AG04449 (cell line): ENCODE data around the gene ULK4.

Experiments
- CTCF ChIA-PET: fragments of 350-600 bp; formaldehyde crosslinking; extraction: SDS; loops from one replicate; lab custom pipeline; 2021; ENCODE audit warnings: antibody characterized with exemption; lab: Yijun Ruan, JAX
- POLR2A ChIA-PET: fragments of 400-600, 350-600 bp; formaldehyde crosslinking; extraction: SDS; loops from one replicate; lab custom pipeline; 2020; ENCODE audit warnings: antibody characterized with exemption, inconsistent platforms; lab: Yijun Ruan, JAX
- DNase-seq: peaks from one replicate; pipeline ENCODE4 v3.0.0-alpha.2; 2010; ENCODE audit warnings: low read depth, low spot score
- H3K4me3 ChIP-seq: 2 replicates; pipeline ENCODE4 v1.5.1; 2011; ENCODE audit warnings: low read depth, mild to moderate bottlenecking, control low read depth, low read length
- CTCF ChIP-seq: IDR thresholded peaks from one replicate; pipeline ENCODE4 v1.5.1; 2011; ENCODE audit warnings: mild to moderate bottlenecking, moderate library complexity, low read length, control low read depth, inconsistent platforms; ENCODE audit not compliant: insufficient read depth; ENCODE audit errors: missing control alignments

Gene ULK4

DNA sequence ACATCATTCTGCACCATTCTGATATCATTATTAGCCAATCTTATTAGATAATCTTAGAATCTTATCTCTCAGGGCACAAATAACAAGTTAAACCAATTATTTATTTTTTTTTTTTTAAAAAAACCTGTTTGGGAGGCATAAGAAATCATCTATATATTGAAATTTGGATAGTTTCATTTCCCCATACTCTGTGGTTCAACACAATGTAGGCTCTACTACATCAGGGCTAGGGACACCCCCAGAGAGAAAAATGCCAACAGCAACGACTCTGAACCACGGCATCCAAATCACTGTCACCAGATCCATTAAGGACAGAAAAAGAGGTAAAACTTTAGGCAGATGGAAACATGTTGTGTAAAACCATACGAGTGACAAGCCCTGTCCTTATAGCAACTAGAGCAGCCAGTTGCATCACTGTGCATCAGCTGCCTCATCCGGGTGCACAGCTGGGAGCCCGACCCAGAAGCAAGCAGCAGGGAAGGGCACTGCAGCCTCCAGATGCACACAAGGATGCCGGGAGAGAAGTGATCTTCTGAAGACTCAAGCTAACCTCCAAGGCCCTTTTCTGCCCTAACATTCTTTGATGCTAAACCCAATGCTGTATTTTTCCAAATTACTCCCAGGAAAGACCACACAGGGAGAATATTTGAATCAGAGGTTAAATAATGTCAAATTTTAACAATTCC, 381.5 kb downstream of the ULK4 start:
- no peak for TF ChIP-seq CTCF
- CTCF ChIA-PET: interaction anchor here (0.7 kb wide), 1 partner anchor 12 kb away, joined by 3 read pairs; no protein-coding TSS in a partner anchor
- POLR2A ChIA-PET: interaction anchor here (0.8 to 1.2 kb wide), 2 partner anchors 102 to 381 kb away, joined by 3 to 5 read pairs; partner anchors contain the start of gene CTNNB1
- no peak for DNase-seq
- no peak overlapping the region for H3K4me3 ChIP-seq

DNA sequence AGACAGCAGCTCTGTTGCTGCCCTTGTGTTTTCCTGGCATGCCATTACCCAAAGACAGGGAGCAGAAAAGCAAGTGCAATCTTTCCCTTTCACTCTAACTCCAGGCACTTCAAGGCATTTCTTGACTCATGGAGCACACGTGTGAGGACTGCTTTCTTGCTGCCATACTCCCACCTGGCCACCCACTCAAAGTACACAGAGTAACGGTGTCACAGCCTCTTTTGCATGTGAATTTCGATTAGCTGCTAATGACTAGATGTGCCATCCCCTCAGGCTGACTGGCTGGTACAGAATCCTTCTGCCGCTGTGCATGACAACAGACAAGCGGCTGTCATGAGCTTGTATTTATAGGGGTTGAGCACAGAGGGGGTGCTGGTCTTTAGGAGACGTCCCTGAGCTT, 382.0 kb downstream of the ULK4 start:
- CTCF ChIA-PET: no interaction called here
- no peak overlapping the region for H3K4me3 ChIP-seq
- POLR2A ChIA-PET: interaction anchor here (1.2 kb wide), 1 partner anchor 102 kb away, joined by 5 read pairs; no protein-coding TSS in a partner anchor
- no peak for DNase-seq
- no peak for TF ChIP-seq CTCF

- no peak for TF ChIP-seq CTCF
- H3K4me3 ChIP-seq: no peak overlapping the region
- POLR2A ChIA-PET: no interaction called here
- CTCF ChIA-PET: no interaction called here
- no peak for DNase-seq
Measured at GRCh38 chr3:41578798-41579197, 383.1 kb downstream of the ULK4 start.

- POLR2A ChIA-PET: no interaction called here
- CTCF ChIA-PET: no interaction called here
- no peak for TF ChIP-seq CTCF
- H3K4me3 ChIP-seq: no peak overlapping the region
- DNase-seq: no peak
Measured at GRCh38 chr3:41575724-41576123, 386.2 kb downstream of the ULK4 start.

DNA sequence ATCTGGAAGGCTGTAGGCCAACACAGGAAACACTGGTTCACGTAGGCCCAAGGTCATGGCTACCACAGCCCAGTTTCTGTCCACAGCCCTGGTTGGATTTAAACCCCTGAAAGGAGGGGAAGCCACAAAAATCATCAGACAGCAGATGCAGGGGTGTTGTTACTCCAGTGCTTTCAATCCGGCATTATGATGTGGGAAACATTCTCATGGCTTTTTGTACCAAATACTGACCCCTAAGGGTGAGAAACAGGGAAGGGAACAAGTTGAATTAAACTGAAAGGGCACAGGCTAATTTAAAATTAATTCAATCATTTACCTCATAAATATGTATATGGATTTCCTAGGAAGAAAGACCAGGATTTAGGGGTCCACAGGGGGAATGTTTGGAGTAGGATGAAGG, 387.0 kb downstream of the ULK4 start:
- no peak overlapping the region for H3K4me3 ChIP-seq
- ChIA-PET CTCF (no interaction called here), POLR2A (no interaction called here)
- TF ChIP-seq CTCF: no peak
- DNase-seq: no peak

DNA sequence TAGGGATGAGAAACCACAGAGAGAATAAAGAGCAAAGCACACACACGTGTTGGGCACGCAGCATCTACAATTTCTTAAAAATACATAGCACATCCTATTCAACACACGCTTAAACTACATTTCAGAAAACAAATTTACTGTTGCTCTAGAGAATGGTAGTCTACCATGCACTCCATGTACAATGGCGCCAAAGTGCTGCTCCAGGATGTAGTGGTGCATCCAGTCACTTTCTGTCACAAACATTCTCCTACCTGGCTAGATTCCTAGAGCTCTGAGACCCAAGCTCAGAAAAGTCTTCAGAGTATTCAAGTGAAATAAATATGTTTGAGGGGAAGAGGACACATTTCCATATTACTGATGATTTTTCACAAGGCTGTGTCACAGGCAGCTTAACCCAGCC, 388.3 kb downstream of the ULK4 start:
- POLR2A ChIA-PET: no interaction called here
- no peak for DNase-seq
- TF ChIP-seq CTCF: no peak
- no peak overlapping the region for H3K4me3 ChIP-seq
- CTCF ChIA-PET: no interaction called here
